Nephron (organoid): ENCODE results near the gene RNF220.

ENCODE experiments used
- H3K27ac Mint-ChIP-seq, 3 experiments: 2 replicates each; pipeline ENCODE4 v1.8.0; 2020; ENCODE audit warnings: mixed read lengths in 3 of 3, mild to moderate bottlenecking in 2 of 3, moderate library complexity in 1 of 3
- H3K27me3 Mint-ChIP-seq: 2 replicates; pipeline ENCODE4 v1.8.0; 2021; ENCODE audit warnings: low read depth, mild to moderate bottlenecking, moderate library complexity, mixed read lengths
- H3K36me3 Mint-ChIP-seq: 2 replicates; pipeline ENCODE4 v1.8.0; 2020; ENCODE audit warnings: low read depth, mixed read lengths
- H3K4me1 Mint-ChIP-seq: 2 replicates; pipeline ENCODE4 v1.8.0; 2020; ENCODE audit warnings: mixed read lengths
- H3K4me3 Mint-ChIP-seq, 3 experiments: 2 replicates each; pipeline ENCODE4 v1.8.0; 2020; ENCODE audit warnings: mild to moderate bottlenecking in 3 of 3, mixed read lengths in 3 of 3, moderate library complexity in 2 of 3
- H3K9me3 Mint-ChIP-seq: 2 replicates; pipeline ENCODE4 v1.8.0; 2020; ENCODE audit warnings: mixed read lengths
- CTCF ChIP-seq, 3 experiments: fragments of 200-600 bp; sonication (generic); IDR thresholded peaks; one replicate each; pipeline ENCODE4 v1.5.0; 2021; ENCODE audit warnings: antibody characterized with exemption in 3 of 3; ENCODE audit not compliant: unreplicated experiment in 3 of 3

RNF220 gene

GRCh38 chr1:44605914-44606615 is 201.0 kb downstream of the RNF220 start:
- H3K27me3 Mint-ChIP-seq = peaks cover 61% of the 10 kb centered on the region
- no peaks in the 10 kb centered on the region for H3K36me3 Mint-ChIP-seq
- TF ChIP-seq CTCF (IDR thresholded peaks at IDR 0.05; ENCODE audit: unreplicated experiment in 3 of 3) = no peak
- peaks cover 7% of the 10 kb centered on the region for H3K4me1 Mint-ChIP-seq
- H3K27ac Mint-ChIP-seq = no peak overlapping the region
- H3K9me3 Mint-ChIP-seq = no peaks in the 10 kb centered on the region
- H3K4me3 Mint-ChIP-seq = no peak overlapping the region

- TF ChIP-seq CTCF (IDR thresholded peaks at IDR 0.05; ENCODE audit: unreplicated experiment in 3 of 3) = no peak
- H3K4me3 Mint-ChIP-seq = no peak overlapping the region
- H3K4me1 Mint-ChIP-seq = peaks cover 7% of the 10 kb centered on the region
- H3K27ac Mint-ChIP-seq = no peak overlapping the region
- no peaks in the 10 kb centered on the region for H3K9me3 Mint-ChIP-seq
- peaks cover 68% of the 10 kb centered on the region for H3K27me3 Mint-ChIP-seq
- H3K36me3 Mint-ChIP-seq = no peaks in the 10 kb centered on the region
Measured at GRCh38 chr1:44606701-44607281, 201.7 kb downstream of the RNF220 start.

- no peaks in the 10 kb centered on the region for H3K9me3 Mint-ChIP-seq
- no peak overlapping the region for H3K4me3 Mint-ChIP-seq
- H3K36me3 Mint-ChIP-seq = no peaks in the 10 kb centered on the region
- H3K27me3 Mint-ChIP-seq = peaks cover 75% of the 10 kb centered on the region
- TF ChIP-seq CTCF (IDR thresholded peaks at IDR 0.05; ENCODE audit: unreplicated experiment in 3 of 3) = no peak
- peaks cover 7% of the 10 kb centered on the region for H3K4me1 Mint-ChIP-seq
- H3K27ac Mint-ChIP-seq = no peak overlapping the region
Measured at GRCh38 chr1:44608141-44608540, 203.1 kb downstream of the RNF220 start.

GRCh38 chr1:44609412-44609767 is 204.3 kb downstream of the RNF220 start:
- no peak overlapping the region for H3K27ac Mint-ChIP-seq
- H3K4me3 Mint-ChIP-seq = no peak overlapping the region
- peaks cover 78% of the 10 kb centered on the region for H3K27me3 Mint-ChIP-seq
- peak; percentile 41 to 57 (median 53) for TF ChIP-seq CTCF (IDR thresholded peaks at IDR 0.05; ENCODE audit: unreplicated experiment in 3 of 3)
- no peaks in the 10 kb centered on the region for H3K36me3 Mint-ChIP-seq
- H3K4me1 Mint-ChIP-seq = no peaks in the 10 kb centered on the region
- H3K9me3 Mint-ChIP-seq = no peaks in the 10 kb centered on the region

- no peak for TF ChIP-seq CTCF (IDR thresholded peaks at IDR 0.05; ENCODE audit: unreplicated experiment in 3 of 3)
- Mint-ChIP-seq H3K9me3 (no peaks in the 10 kb centered on the region), H3K27me3 (peaks cover 80% of the 10 kb centered on the region), H3K4me1 (no peaks in the 10 kb centered on the region), H3K36me3 (no peaks in the 10 kb centered on the region), H3K27ac (no peak overlapping the region), H3K4me3 (no peak overlapping the region)
Measured at GRCh38 chr1:44609768-44610526, 204.9 kb downstream of the RNF220 start.
